Stimulated activated effector memory CD8-positive, alpha-beta T cell treated with anti-CD3 and anti-CD28 coated beads, Interleukin-12 subunit alpha, Interleukin-12 subunit beta, amount 100 ng/mL, for 72 hours (primary cell): ENCODE data around the gene NIM1K.
A peak's percentile ranks its signal among the peaks of the same experiment; 100 is the strongest.
"Not testable (repeated sequence)": the region's sequence is repeated elsewhere in the genome, so short reads cannot be mapped to it uniquely, and the experiment has no call there.

Source experiments
- ATAC-seq: fragments of 150-1000 bp; cut with Tn5 transposase; 2 replicates; pipeline ENCODE4 v1.10.0; 2021
- DNase-seq, 2 donors: peaks; one replicate each; pipeline ENCODE4 v3.0.0; 2021 to 2022; ENCODE audit warnings: low spot score in 2 of 2
- H3K27ac Mint-ChIP-seq: one replicate; pipeline ENCODE4 v1.8.0; 2022; ENCODE audit warnings: mild to moderate bottlenecking, mixed read lengths
- H3K36me3 Mint-ChIP-seq: one replicate; pipeline ENCODE4 v1.8.0; 2022; ENCODE audit warnings: mild to moderate bottlenecking, mixed read lengths
- H3K4me1 Mint-ChIP-seq: one replicate; pipeline ENCODE4 v1.8.0; 2022; ENCODE audit warnings: mixed read lengths
- H3K4me3 Mint-ChIP-seq: one replicate; pipeline ENCODE4 v1.8.0; 2022; ENCODE audit warnings: mild to moderate bottlenecking, mixed read lengths
- H3K9me3 Mint-ChIP-seq: one replicate; pipeline ENCODE4 v1.8.0; 2022; ENCODE audit warnings: mixed read lengths

The NIM1K gene

GRCh38 chr5:43171451-43171850 is 20.6 kb upstream of the NIM1K start:
- Mint-ChIP-seq H3K27ac (no peak overlapping the region), H3K36me3 (peaks cover 79% of the 10 kb centered on the region), H3K4me3 (no peak overlapping the region), H3K4me1 (peaks cover 13% of the 10 kb centered on the region), H3K9me3 (no peaks in the 10 kb centered on the region)
- no peak for ATAC-seq
- no peak for DNase-seq

GRCh38 chr5:43171926-43172325 is 20.1 kb upstream of the NIM1K start:
- peaks cover 76% of the 10 kb centered on the region for H3K36me3 Mint-ChIP-seq

GRCh38 chr5:43172779-43173178 is 19.2 kb upstream of the NIM1K start:
- Mint-ChIP-seq H3K4me3 (no peak overlapping the region), H3K4me1 (peaks cover 13% of the 10 kb centered on the region), H3K9me3 (no peaks in the 10 kb centered on the region), H3K27ac (no peak overlapping the region), H3K36me3 (peaks cover 81% of the 10 kb centered on the region)
- ATAC-seq (no peak), DNase-seq (no peak)

More at GRCh38 chr5:43171926-43172325, 20.1 kb upstream of the NIM1K start:
- no peak overlapping the region for H3K27ac Mint-ChIP-seq
- ATAC-seq (no peak), DNase-seq (no peak)
- H3K4me3 Mint-ChIP-seq = no peak overlapping the region
- peaks cover 13% of the 10 kb centered on the region for H3K4me1 Mint-ChIP-seq
- no peaks in the 10 kb centered on the region for H3K9me3 Mint-ChIP-seq

GRCh38 chr5:43174586-43174985 is 17.4 kb upstream of the NIM1K start:
- no peak for ATAC-seq
- Mint-ChIP-seq H3K36me3 (peaks cover 82% of the 10 kb centered on the region), H3K9me3 (no peaks in the 10 kb centered on the region), H3K27ac (no peak overlapping the region), H3K4me1 (peaks cover 5% of the 10 kb centered on the region), H3K4me3 (no peak overlapping the region)
- no peak for DNase-seq

GRCh38 chr5:43179836-43180235 is 12.2 kb upstream of the NIM1K start:
- peaks cover 36% of the 10 kb centered on the region for H3K36me3 Mint-ChIP-seq
- no peak overlapping the region for H3K4me3 Mint-ChIP-seq
- H3K4me1 Mint-ChIP-seq = peaks cover 1% of the 10 kb centered on the region
- no peak overlapping the region for H3K27ac Mint-ChIP-seq
- no peaks in the 10 kb centered on the region for H3K9me3 Mint-ChIP-seq
- DNase-seq = no peak
- no peak for ATAC-seq

GRCh38 chr5:43182421-43182820 is 9.6 kb upstream of the NIM1K start:
- no peak overlapping the region for H3K27ac Mint-ChIP-seq
- no peaks in the 10 kb centered on the region for H3K9me3 Mint-ChIP-seq
- H3K36me3 Mint-ChIP-seq = peaks cover 19% of the 10 kb centered on the region
- no peak for DNase-seq
- no peak for ATAC-seq
- H3K4me1 Mint-ChIP-seq = no peaks in the 10 kb centered on the region
- no peak overlapping the region for H3K4me3 Mint-ChIP-seq

- not testable (repeated sequence) for H3K4me3 Mint-ChIP-seq, ATAC-seq, H3K27ac Mint-ChIP-seq, H3K9me3 Mint-ChIP-seq, DNase-seq, H3K4me1 Mint-ChIP-seq
- peaks cover 17% of the 10 kb centered on the region for H3K36me3 Mint-ChIP-seq
Measured at GRCh38 chr5:43183101-43183500, 8.9 kb upstream of the NIM1K start.

- Mint-ChIP-seq H3K36me3 (peaks cover 17% of the 10 kb centered on the region), H3K4me1 (peaks cover 32% of the 10 kb centered on the region), H3K4me3 (peak overlapping the region; percentile 83), H3K27ac (no peak overlapping the region), H3K9me3 (no peaks in the 10 kb centered on the region)
- DNase-seq (no peak), ATAC-seq (no peak)
Measured at GRCh38 chr5:43190755-43191603, 1.0 kb upstream of the NIM1K start.

GRCh38 chr5:43192558-43193180 is 644 bp downstream of the NIM1K start:
- DNase-seq (peak in 1 of 2 donors; percentile 3), ATAC-seq (peak; percentile 62)
- peaks cover 11% of the 10 kb centered on the region for H3K36me3 Mint-ChIP-seq
- peak overlapping the region; percentile 83 for H3K4me3 Mint-ChIP-seq
- H3K9me3 Mint-ChIP-seq = no peaks in the 10 kb centered on the region
- peaks cover 32% of the 10 kb centered on the region for H3K4me1 Mint-ChIP-seq
- peak overlapping the region; percentile 88 for H3K27ac Mint-ChIP-seq

GRCh38 chr5:43193181-43193893 is 1.3 kb downstream of the NIM1K start:
- peak overlapping the region; percentile 83 for H3K4me3 Mint-ChIP-seq
- DNase-seq (no peak), ATAC-seq (peak; percentile 85)
- H3K36me3 Mint-ChIP-seq = peaks cover 11% of the 10 kb centered on the region
- peak overlapping the region; percentile 88 for H3K27ac Mint-ChIP-seq
- H3K4me1 Mint-ChIP-seq = peaks cover 32% of the 10 kb centered on the region
- H3K9me3 Mint-ChIP-seq = no peaks in the 10 kb centered on the region

GRCh38 chr5:43193894-43194265 is 1.9 kb downstream of the NIM1K start:
- ATAC-seq (no peak), DNase-seq (no peak)
- peak overlapping the region; percentile 88 for H3K27ac Mint-ChIP-seq
- peak overlapping the region; percentile 83 for H3K4me3 Mint-ChIP-seq
- H3K4me1 Mint-ChIP-seq = peaks cover 32% of the 10 kb centered on the region
- H3K36me3 Mint-ChIP-seq = peaks cover 11% of the 10 kb centered on the region
- H3K9me3 Mint-ChIP-seq = no peaks in the 10 kb centered on the region

GRCh38 chr5:43195670-43196265 is 3.7 kb downstream of the NIM1K start:
- Mint-ChIP-seq H3K9me3 (no peaks in the 10 kb centered on the region), H3K4me3 (no peak overlapping the region), H3K4me1 (peaks cover 35% of the 10 kb centered on the region), H3K36me3 (peaks cover 11% of the 10 kb centered on the region), H3K27ac (no peak overlapping the region)
- ATAC-seq = no peak
- DNase-seq = no peak

GRCh38 chr5:43197535-43197934 is 5.5 kb downstream of the NIM1K start:
- no peaks in the 10 kb centered on the region for H3K9me3 Mint-ChIP-seq
- DNase-seq (no peak), ATAC-seq (no peak)
- H3K4me3 Mint-ChIP-seq = no peak overlapping the region
- H3K27ac Mint-ChIP-seq = no peak overlapping the region
- H3K36me3 Mint-ChIP-seq = peaks cover 11% of the 10 kb centered on the region
- H3K4me1 Mint-ChIP-seq = peaks cover 22% of the 10 kb centered on the region

- not testable (repeated sequence) for H3K9me3 Mint-ChIP-seq, DNase-seq
Measured at GRCh38 chr5:43201442-43201841, 9.4 kb downstream of the NIM1K start.

GRCh38 chr5:43202380-43202779 is 10.4 kb downstream of the NIM1K start:
- Mint-ChIP-seq H3K4me1 (peaks cover 6% of the 10 kb centered on the region), H3K9me3 (no peaks in the 10 kb centered on the region), H3K4me3 (no peak overlapping the region), H3K36me3 (peaks cover 4% of the 10 kb centered on the region), H3K27ac (no peak overlapping the region)
- ATAC-seq (no peak), DNase-seq (no peak)

More at GRCh38 chr5:43201442-43201841, 9.4 kb downstream of the NIM1K start:
- H3K27ac Mint-ChIP-seq, H3K36me3 Mint-ChIP-seq, H3K4me1 Mint-ChIP-seq, H3K4me3 Mint-ChIP-seq: not testable (repeated sequence)
- peak; percentile 60 for ATAC-seq
